HFFc6 (cell line): ENCODE data around the gene NEAT1. TPM values are rescaled to one million over a fixed set of nuclear protein-coding genes. Genes with fewer than 3 reads are reported as not detected.
"Not testable (repeated sequence)": the region's sequence is repeated elsewhere in the genome, so short reads cannot be mapped to it uniquely, and the experiment has no call there.

Experiments used
- DNase-seq: peaks from one replicate; pipeline ENCODE4 v3.0.0-alpha.2; 2018
- H3K27ac Mint-ChIP-seq: 2 replicates; pipeline ENCODE4 v1.8.0; 2020; ENCODE audit warnings: mild to moderate bottlenecking, mixed read lengths
- H3K27me3 Mint-ChIP-seq: 2 replicates; pipeline ENCODE4 v1.8.0; 2021; ENCODE audit warnings: mild to moderate bottlenecking, moderate library complexity, mixed read lengths; ENCODE audit not compliant: insufficient read depth
- H3K36me3 Mint-ChIP-seq: 2 replicates; pipeline ENCODE4 v1.8.0; 2021; ENCODE audit warnings: low read depth, mixed read lengths
- H3K4me1 Mint-ChIP-seq: 2 replicates; pipeline ENCODE4 v1.8.0; 2020; ENCODE audit warnings: low read depth, mixed read lengths
- H3K4me3 Mint-ChIP-seq: 2 replicates; pipeline ENCODE4 v1.8.0; 2020; ENCODE audit warnings: mild to moderate bottlenecking, moderate library complexity, mixed read lengths
- H3K9me3 Mint-ChIP-seq: 2 replicates; pipeline ENCODE4 v1.8.0; 2020; ENCODE audit warnings: mild to moderate bottlenecking, mixed read lengths
- CTCF ChIP-seq: fragments of 200-600 bp; sonication (generic); IDR thresholded peaks from 2 replicates; pipeline ENCODE4 v1.5.0; 2021; ENCODE audit warnings: antibody characterized with exemption, mild to moderate bottlenecking
- total RNA-seq, 6 experiments: library from RNA; stranded (reverse); fragmentation: NEBNext Ultra II Directional; extraction: Animal tissue kit (Norgen Biotek cat#: 25700); gene quantifications; 2 replicates in 1 of 6; 3 replicates in 5 of 6; pipeline ENCODE4 v1.2.3, GENCODE V29; 2021

The NEAT1 gene
- total RNA-seq, 6 experiments from 2014 or later = 185 to 250 (median 213) TPM

- Mint-ChIP-seq H3K36me3 (peaks cover 14% of the 10 kb centered on the region), H3K4me1 (no peaks in the 10 kb centered on the region), H3K4me3 (no peak overlapping the region), H3K27me3 (no peaks in the 10 kb centered on the region; the same call in 1 of the 2 replicates), H3K9me3 (no peaks in the 10 kb centered on the region), H3K27ac (no peak overlapping the region)
- TF ChIP-seq CTCF = no peak
- no peak for DNase-seq
These were observed 17.8 kb upstream of the NEAT1 start for GRCh38 chr11:65404638-65405339.

- peaks cover 14% of the 10 kb centered on the region; the same call in 1 of the 2 replicates for H3K36me3 Mint-ChIP-seq
- DNase-seq = no peak
These were observed 11.5 kb upstream of the NEAT1 start for GRCh38 chr11:65410936-65411680.

GRCh38 chr11:65411681-65412070, 10.9 kb upstream of the NEAT1 start:
- peaks cover 16% of the 10 kb centered on the region for H3K4me1 Mint-ChIP-seq
- H3K36me3 Mint-ChIP-seq = peaks cover 14% of the 10 kb centered on the region; the same call in 1 of the 2 replicates
- no peak overlapping the region for H3K27ac Mint-ChIP-seq
- no peak for TF ChIP-seq CTCF
- no peak overlapping the region for H3K4me3 Mint-ChIP-seq
- peaks cover 5% of the 10 kb centered on the region for H3K27me3 Mint-ChIP-seq
- no peaks in the 10 kb centered on the region for H3K9me3 Mint-ChIP-seq
- DNase-seq = no peak

More at GRCh38 chr11:65410936-65411680, 11.5 kb upstream of the NEAT1 start:
- no peak overlapping the region for H3K4me3 Mint-ChIP-seq
- peaks cover 11% of the 10 kb centered on the region for H3K4me1 Mint-ChIP-seq
- no peaks in the 10 kb centered on the region for H3K9me3 Mint-ChIP-seq
- TF ChIP-seq CTCF = no peak
- no peak overlapping the region for H3K27ac Mint-ChIP-seq
- H3K27me3 Mint-ChIP-seq = peaks cover 5% of the 10 kb centered on the region

DNA sequence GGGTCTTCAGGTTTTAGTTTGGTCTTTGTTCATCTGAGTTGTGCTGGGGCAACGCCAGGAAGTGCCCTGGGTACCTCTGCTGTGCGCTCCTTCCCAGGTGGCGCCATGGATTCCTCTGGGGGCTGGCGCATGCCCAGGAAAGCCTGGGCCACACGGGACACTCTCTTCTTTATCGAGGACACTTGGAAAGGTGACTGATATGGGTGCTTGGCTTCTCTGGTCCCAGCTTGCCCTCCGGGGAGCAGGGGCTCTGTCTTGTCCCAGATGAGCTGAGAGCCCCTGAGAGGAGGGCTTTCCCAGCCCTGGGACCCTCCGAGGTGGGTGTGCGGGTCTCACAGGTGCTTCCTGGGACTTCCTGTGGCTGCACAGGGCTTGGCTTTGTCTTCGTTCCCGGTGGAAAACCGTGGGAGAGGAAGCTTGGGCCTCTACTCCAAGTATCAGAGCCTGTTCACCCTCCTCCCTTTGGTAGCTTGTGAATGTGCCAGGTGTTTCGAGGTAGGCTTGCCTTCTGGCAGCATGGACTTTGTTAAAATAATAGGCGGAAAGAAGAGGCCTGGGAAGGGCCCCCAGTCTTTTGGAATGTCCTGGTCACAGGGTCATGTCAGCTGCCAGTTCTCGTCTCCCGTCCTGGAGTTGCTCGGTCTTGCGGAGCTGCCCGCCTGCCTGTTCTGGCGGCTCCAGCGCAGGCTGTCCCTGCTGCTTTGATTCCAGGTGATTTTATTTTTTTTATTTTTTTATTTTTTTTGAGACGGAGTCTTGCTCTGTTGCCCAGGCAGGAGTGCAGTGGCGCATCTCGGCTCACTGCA, 10.1 kb upstream of the NEAT1 start:
- no peak for DNase-seq
- TF ChIP-seq CTCF = no peak
- Mint-ChIP-seq H3K27me3 (peaks cover 5% of the 10 kb centered on the region), H3K9me3 (no peaks in the 10 kb centered on the region), H3K4me1 (peaks cover 24% of the 10 kb centered on the region), H3K36me3 (peaks cover 14% of the 10 kb centered on the region; the same call in 1 of the 2 replicates), H3K4me3 (no peak overlapping the region), H3K27ac (no peak overlapping the region)

DNA sequence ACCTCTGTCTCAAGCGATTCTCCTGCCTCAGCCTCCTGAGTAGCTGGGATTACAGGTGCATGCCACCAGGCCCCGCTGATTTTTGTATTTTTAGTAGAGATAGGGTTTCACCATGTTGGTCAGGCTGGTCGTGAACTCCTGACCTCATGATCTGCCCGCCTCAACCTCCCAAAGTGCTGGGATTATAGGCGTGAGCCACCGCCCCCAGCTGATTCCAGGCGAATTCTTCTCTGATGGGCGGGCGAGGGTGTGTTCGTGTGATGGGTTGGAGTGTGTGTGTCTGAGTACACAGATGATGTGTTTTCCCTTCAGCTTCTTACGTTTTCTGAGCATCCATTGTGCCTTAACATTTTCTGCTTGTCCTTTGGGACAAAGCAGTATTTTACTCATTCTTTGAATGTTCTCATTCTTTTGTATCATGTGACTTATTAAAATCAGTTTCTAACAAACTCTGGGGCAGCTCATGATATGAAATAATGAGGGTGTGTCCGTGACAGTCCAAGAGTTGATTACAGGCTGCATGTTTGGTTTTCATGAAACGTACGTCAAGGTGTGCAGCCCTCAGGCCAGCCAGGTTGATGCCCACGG, 9.4 kb upstream of the NEAT1 start:
- DNase-seq, H3K9me3 Mint-ChIP-seq, H3K4me3 Mint-ChIP-seq, H3K27me3 Mint-ChIP-seq: not testable (repeated sequence)
- Mint-ChIP-seq H3K36me3 (peaks cover 14% of the 10 kb centered on the region; the same call in 1 of the 2 replicates), H3K4me1 (peaks cover 31% of the 10 kb centered on the region), H3K27ac (peak overlapping the region; percentile 33; the same call in 1 of the 2 replicates)
